GM23338 (cell line): ENCODE results near the gene CYFIP1. TPM values are rescaled to one million over a fixed set of nuclear protein-coding genes. Genes with fewer than 3 reads are reported as not detected.

ENCODE experiments used
- ATAC-seq: fragments of 200-7000 bp; cut with Tn5 transposase; 3 replicates; pipeline ENCODE4 v1.9.1; 2020
- DNase-seq: peaks from one replicate; pipeline ENCODE4 v3.0.0-alpha.2; 2015; ENCODE audit warnings: low spot score
- H2AFZ ChIP-seq: fragments of 200-600 bp; sonication (generic); 2 replicates; pipeline ENCODE4 v1.8.0; 2016; ENCODE audit warnings: antibody characterized with exemption, mild to moderate bottlenecking, moderate library complexity
- H3F3A ChIP-seq: fragments of 200-600 bp; sonication (generic); replicated peaks from 2 replicates; pipeline ENCODE4 v1.8.0; 2017; ENCODE audit warnings: antibody characterized with exemption, mixed run types, low read depth
- H3K27ac ChIP-seq: fragments of 200-600 bp; sonication (generic); 2 replicates; pipeline ENCODE4 v1.6.1; 2016; ENCODE audit warnings: low read depth
- H3K27me3 ChIP-seq: fragments of 200-600 bp; sonication (generic); 2 replicates; pipeline ENCODE4 v1.8.0; 2016; ENCODE audit warnings: mild to moderate bottlenecking, mixed run types, moderate library complexity; ENCODE audit not compliant: insufficient read depth
- H3K36me3 ChIP-seq: fragments of 200-600 bp; sonication (generic); 2 replicates; pipeline ENCODE4 v1.8.0; 2016; ENCODE audit warnings: mild to moderate bottlenecking; ENCODE audit not compliant: insufficient read depth
- H3K4me1 ChIP-seq: fragments of 200-600 bp; sonication (generic); 2 replicates; pipeline ENCODE4 v1.8.0; 2016; ENCODE audit warnings: mild to moderate bottlenecking, moderate library complexity; ENCODE audit not compliant: insufficient read depth
- H3K4me2 ChIP-seq: fragments of 200-600 bp; sonication (generic); 2 replicates; pipeline ENCODE4 v1.7.1; 2017; ENCODE audit warnings: mixed run types
- H3K4me3 ChIP-seq: fragments of 200-600 bp; sonication (generic); 2 replicates; pipeline ENCODE4 v1.6.1; 2016; ENCODE audit warnings: mixed run types
- H3K79me2 ChIP-seq: fragments of 200-600 bp; sonication (generic); replicated peaks from 2 replicates; pipeline ENCODE4 v1.8.0; 2017; ENCODE audit warnings: mild to moderate bottlenecking; ENCODE audit not compliant: insufficient read depth
- H3K9me2 ChIP-seq: fragments of 200-600 bp; sonication (generic); 2 replicates; pipeline ENCODE4 v1.8.0; 2017; ENCODE audit not compliant: insufficient read depth
- H4K20me1 ChIP-seq: fragments of 200-600 bp; sonication (generic); replicated peaks from 2 replicates; pipeline ENCODE4 v1.8.0; 2017; ENCODE audit warnings: mild to moderate bottlenecking; ENCODE audit not compliant: insufficient read depth
- H3K27ac Mint-ChIP-seq: 2 replicates; pipeline ENCODE4 v1.8.0; 2020; ENCODE audit warnings: inconsistent platforms, mild to moderate bottlenecking, moderate library complexity, mixed read lengths
- H3K27me3 Mint-ChIP-seq: 3 replicates; pipeline ENCODE4 v1.8.0; 2022; ENCODE audit warnings: low read depth, mild to moderate bottlenecking, moderate library complexity, mixed read lengths, inconsistent platforms; ENCODE audit not compliant: insufficient read depth, poor library complexity
- H3K36me3 Mint-ChIP-seq: 3 replicates; pipeline ENCODE4 v1.8.0; 2021; ENCODE audit warnings: low read depth, mild to moderate bottlenecking, inconsistent platforms, moderate library complexity, mixed read lengths
- H3K4me1 Mint-ChIP-seq: 3 replicates; pipeline ENCODE4 v1.8.0; 2020; ENCODE audit warnings: mild to moderate bottlenecking, inconsistent platforms, mixed read lengths
- H3K4me3 Mint-ChIP-seq: 3 replicates; pipeline ENCODE4 v1.8.0; 2021; ENCODE audit warnings: moderate library complexity, mild to moderate bottlenecking, inconsistent platforms, mixed read lengths
- H3K9me3 Mint-ChIP-seq: 3 replicates; pipeline ENCODE4 v1.8.0; 2020; ENCODE audit warnings: moderate library complexity, mild to moderate bottlenecking, inconsistent platforms, mixed read lengths
- EZH2 ChIP-seq: fragments of 200-600 bp; sonication (generic); IDR thresholded peaks from one replicate; pipeline ENCODE4 v1.8.0; 2017; ENCODE audit warnings: antibody characterized with exemption, mild to moderate bottlenecking, low read depth; ENCODE audit not compliant: unreplicated experiment
- EZH2phosphoT487 ChIP-seq: fragments of 200-600 bp; sonication (generic); IDR thresholded peaks from one replicate; pipeline ENCODE4 v1.8.1; 2018; ENCODE audit warnings: antibody characterized with exemption; ENCODE audit not compliant: unreplicated experiment
- JUNB ChIP-seq: IDR thresholded peaks from one replicate; pipeline ENCODE4 v1.6.1; 2016; ENCODE audit warnings: antibody characterized with exemption; ENCODE audit not compliant: unreplicated experiment
- NANOG ChIP-seq: IDR thresholded peaks from 2 replicates; pipeline ENCODE4 v1.6.1; 2016; ENCODE audit warnings: antibody characterized with exemption, borderline replicate concordance
- POLR2AphosphoS5 ChIP-seq: IDR thresholded peaks from 2 replicates; pipeline ENCODE4 v1.6.1; 2016; ENCODE audit warnings: antibody characterized with exemption, low read depth
- ZNF331 ChIP-seq: fragments of 250-450 bp; sonication (Bioruptor Pico); IDR thresholded peaks from 2 replicates; pipeline ENCODE4 v1.5.0; 2020; ENCODE audit warnings: low read depth, mild to moderate bottlenecking, moderate library complexity
- polyA plus RNA-seq: library from polyadenylated mRNA; unstranded; fragments of >200 nt; fragmentation: Nextera tagmentation; extraction: Ambion mirVana; gene quantifications from 2 replicates; pipeline ENCODE4 v1.2.1, GENCODE V29; 2016
- total RNA-seq: library from RNA; depleted of rRNA; stranded (reverse); fragments of >200 nt; shearing (Covaris generic); gene quantifications from 2 replicates; pipeline ENCODE4 v1.2.3, GENCODE V29; 2014
- TF ChIP-seq, protein P1 (sequence below): fragments of 250-450 bp; sonication (Bioruptor Pico); IDR thresholded peaks from 2 replicates; pipeline ENCODE4 v1.5.0; 2020; ENCODE audit warnings: mild to moderate bottlenecking, moderate library complexity
- TF ChIP-seq, protein P2 (sequence below): IDR thresholded peaks from 2 replicates; pipeline ENCODE4 v1.6.1; 2016; ENCODE audit warnings: antibody characterized with exemption
- TF ChIP-seq, protein P3 (sequence below), 2 experiments: fragments of 200-600 bp in 1 of 2; sonication (generic) in 1 of 2; conservative IDR thresholded peaks; 2 replicates each; pipeline versions ENCODE4 v1.5.1 to v1.6.1; 2016 to 2017; ENCODE audit warnings: antibody characterized with exemption in 2 of 2, low read depth in 2 of 2, mild to moderate bottlenecking in 2 of 2, moderate library complexity in 1 of 2

CYFIP1 gene
- total and polyA plus RNA-seq, 2 experiments from 2014 or later = 20.0 to 73.9 TPM

DNA sequence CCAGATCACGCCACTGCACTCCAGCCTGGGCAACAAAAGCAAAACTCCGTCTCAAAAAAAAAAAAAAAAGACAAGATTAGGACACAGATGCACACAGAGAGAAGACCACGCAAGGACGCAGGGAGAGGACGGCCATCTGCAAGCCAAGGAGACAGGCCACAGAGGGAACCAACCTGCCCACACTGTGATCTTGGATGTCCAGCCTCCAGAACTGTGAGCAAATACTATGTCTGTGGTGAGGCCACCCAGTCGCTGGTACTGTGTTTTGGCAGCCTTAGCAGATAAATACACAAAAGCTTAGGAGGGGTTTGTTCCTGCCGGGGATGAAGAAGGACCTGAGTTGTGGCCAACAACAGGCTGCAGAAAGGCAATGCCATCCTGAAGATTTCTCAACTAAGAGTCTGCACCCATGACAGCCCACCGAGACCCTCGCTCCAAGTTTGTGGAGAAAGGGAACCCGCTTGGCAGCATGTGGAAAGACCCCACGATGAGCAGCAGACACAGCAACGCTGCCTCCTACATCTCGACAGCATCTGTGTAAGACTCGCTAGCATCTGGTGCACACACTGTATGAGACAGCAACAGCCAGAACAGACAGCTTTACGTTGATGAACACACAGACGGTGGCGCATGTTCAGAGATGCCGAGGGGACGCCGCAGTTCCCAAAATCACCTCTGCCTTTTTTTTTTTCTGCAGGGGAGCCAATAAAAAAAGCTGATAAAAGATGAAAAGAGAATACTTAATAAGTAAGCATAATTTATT, 13.7 kb downstream of the CYFIP1 start:
- H3K36me3 Mint-ChIP-seq = peaks cover 12% of the 10 kb centered on the region
- H3F3A ChIP-seq = no peaks in the 10 kb centered on the region

More for the DNA sequence above, 13.7 kb downstream of the CYFIP1 start:
- Histone ChIP-seq H3K36me3 (no peaks in the 10 kb centered on the region), H4K20me1 (peaks cover 19% of the 10 kb centered on the region; the same call in 1 of the 2 replicates), H3K4me1 (peaks cover 8% of the 10 kb centered on the region; the same call in 1 of the 2 replicates), H3K9me2 (no peaks in the 10 kb centered on the region), H3K4me3 (no peak overlapping the region), H3K79me2 (peaks cover 98% of the 10 kb centered on the region), H3K4me2 (no peak overlapping the region), H3K27me3 (no peaks in the 10 kb centered on the region), H2AFZ (no peak overlapping the region), H3K27ac (no peak overlapping the region)
- ATAC-seq (no peak), DNase-seq (no peak)
- TF ChIP-seq NANOG (no peak), ZNF331 (no peak), EZH2 (no peak), EZH2phosphoT487 (no peak), POLR2AphosphoS5 (no peak), JUNB (no peak)
- TF ChIP-seq, protein P1, sequence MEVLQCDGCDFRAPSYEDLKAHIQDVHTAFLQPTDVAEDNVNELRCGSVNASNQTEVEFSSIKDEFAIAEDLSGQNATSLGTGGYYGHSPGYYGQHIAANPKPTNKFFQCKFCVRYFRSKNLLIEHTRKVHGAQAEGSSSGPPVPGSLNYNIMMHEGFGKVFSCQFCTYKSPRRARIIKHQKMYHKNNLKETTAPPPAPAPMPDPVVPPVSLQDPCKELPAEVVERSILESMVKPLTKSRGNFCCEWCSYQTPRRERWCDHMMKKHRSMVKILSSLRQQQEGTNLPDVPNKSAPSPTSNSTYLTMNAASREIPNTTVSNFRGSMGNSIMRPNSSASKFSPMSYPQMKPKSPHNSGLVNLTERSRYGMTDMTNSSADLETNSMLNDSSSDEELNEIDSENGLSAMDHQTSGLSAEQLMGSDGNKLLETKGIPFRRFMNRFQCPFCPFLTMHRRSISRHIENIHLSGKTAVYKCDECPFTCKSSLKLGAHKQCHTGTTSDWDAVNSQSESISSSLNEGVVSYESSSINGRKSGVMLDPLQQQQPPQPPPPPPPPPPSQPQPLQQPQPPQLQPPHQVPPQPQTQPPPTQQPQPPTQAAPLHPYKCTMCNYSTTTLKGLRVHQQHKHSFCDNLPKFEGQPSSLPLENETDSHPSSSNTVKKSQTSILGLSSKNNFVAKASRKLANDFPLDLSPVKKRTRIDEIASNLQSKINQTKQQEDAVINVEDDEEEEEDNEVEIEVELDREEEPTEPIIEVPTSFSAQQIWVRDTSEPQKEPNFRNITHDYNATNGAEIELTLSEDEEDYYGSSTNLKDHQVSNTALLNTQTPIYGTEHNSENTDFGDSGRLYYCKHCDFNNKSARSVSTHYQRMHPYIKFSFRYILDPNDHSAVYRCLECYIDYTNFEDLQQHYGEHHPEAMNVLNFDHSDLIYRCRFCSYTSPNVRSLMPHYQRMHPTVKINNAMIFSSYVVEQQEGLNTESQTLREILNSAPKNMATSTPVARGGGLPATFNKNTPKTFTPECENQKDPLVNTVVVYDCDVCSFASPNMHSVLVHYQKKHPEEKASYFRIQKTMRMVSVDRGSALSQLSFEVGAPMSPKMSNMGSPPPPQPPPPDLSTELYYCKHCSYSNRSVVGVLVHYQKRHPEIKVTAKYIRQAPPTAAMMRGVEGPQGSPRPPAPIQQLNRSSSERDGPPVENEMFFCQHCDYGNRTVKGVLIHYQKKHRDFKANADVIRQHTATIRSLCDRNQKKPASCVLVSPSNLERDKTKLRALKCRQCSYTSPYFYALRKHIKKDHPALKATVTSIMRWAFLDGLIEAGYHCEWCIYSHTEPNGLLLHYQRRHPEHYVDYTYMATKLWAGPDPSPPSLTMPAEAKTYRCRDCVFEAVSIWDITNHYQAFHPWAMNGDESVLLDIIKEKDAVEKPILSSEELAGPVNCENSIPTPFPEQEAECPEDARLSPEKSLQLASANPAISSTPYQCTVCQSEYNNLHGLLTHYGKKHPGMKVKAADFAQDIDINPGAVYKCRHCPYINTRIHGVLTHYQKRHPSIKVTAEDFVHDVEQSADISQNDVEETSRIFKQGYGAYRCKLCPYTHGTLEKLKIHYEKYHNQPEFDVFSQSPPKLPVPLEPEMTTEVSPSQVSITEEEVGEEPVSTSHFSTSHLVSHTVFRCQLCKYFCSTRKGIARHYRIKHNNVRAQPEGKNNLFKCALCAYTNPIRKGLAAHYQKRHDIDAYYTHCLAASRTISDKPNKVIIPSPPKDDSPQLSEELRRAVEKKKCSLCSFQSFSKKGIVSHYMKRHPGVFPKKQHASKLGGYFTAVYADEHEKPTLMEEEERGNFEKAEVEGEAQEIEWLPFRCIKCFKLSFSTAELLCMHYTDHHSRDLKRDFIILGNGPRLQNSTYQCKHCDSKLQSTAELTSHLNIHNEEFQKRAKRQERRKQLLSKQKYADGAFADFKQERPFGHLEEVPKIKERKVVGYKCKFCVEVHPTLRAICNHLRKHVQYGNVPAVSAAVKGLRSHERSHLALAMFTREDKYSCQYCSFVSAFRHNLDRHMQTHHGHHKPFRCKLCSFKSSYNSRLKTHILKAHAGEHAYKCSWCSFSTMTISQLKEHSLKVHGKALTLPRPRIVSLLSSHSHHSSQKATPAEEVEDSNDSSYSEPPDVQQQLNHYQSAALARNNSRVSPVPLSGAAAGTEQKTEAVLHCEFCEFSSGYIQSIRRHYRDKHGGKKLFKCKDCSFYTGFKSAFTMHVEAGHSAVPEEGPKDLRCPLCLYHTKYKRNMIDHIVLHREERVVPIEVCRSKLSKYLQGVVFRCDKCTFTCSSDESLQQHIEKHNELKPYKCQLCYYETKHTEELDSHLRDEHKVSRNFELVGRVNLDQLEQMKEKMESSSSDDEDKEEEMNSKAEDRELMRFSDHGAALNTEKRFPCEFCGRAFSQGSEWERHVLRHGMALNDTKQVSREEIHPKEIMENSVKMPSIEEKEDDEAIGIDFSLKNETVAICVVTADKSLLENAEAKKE = no peak
- TF ChIP-seq, protein P2, sequence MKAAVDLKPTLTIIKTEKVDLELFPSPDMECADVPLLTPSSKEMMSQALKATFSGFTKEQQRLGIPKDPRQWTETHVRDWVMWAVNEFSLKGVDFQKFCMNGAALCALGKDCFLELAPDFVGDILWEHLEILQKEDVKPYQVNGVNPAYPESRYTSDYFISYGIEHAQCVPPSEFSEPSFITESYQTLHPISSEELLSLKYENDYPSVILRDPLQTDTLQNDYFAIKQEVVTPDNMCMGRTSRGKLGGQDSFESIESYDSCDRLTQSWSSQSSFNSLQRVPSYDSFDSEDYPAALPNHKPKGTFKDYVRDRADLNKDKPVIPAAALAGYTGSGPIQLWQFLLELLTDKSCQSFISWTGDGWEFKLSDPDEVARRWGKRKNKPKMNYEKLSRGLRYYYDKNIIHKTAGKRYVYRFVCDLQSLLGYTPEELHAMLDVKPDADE = no peak
- TF ChIP-seq, protein P3, sequence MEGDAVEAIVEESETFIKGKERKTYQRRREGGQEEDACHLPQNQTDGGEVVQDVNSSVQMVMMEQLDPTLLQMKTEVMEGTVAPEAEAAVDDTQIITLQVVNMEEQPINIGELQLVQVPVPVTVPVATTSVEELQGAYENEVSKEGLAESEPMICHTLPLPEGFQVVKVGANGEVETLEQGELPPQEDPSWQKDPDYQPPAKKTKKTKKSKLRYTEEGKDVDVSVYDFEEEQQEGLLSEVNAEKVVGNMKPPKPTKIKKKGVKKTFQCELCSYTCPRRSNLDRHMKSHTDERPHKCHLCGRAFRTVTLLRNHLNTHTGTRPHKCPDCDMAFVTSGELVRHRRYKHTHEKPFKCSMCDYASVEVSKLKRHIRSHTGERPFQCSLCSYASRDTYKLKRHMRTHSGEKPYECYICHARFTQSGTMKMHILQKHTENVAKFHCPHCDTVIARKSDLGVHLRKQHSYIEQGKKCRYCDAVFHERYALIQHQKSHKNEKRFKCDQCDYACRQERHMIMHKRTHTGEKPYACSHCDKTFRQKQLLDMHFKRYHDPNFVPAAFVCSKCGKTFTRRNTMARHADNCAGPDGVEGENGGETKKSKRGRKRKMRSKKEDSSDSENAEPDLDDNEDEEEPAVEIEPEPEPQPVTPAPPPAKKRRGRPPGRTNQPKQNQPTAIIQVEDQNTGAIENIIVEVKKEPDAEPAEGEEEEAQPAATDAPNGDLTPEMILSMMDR (conservative IDR thresholded peaks at IDR 0.05; ENCODE audit: low read depth in 2 of 2) = no peak
- H3K27me3 Mint-ChIP-seq = peaks cover 10% of the 10 kb centered on the region
- no peak overlapping the region for H3K27ac Mint-ChIP-seq
- no peaks in the 10 kb centered on the region for H3K9me3 Mint-ChIP-seq
- H3K4me1 Mint-ChIP-seq = peaks cover 21% of the 10 kb centered on the region
- H3K4me3 Mint-ChIP-seq = no peak overlapping the region
